Measurements from ENCODE around the gene COL8A2.

The COL8A2 gene

DNA sequence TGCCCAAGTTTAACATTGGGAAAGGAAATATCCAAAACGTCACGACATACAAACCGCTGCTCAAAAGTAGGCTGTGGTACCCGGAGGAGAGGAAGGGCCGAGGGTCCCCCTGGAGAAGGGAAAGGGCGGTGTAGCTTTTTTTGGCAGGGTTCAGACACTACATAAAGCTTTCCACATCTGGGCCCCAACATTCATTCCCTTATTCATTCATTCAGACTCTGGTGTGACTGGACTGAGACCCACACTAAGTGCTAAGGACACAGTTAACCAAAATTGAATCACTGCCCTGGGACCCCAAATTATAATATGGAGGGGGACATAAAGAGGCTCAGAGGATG lies 10.3 kb upstream of the COL8A2 start:
- DNase-seq: no peak

DNA sequence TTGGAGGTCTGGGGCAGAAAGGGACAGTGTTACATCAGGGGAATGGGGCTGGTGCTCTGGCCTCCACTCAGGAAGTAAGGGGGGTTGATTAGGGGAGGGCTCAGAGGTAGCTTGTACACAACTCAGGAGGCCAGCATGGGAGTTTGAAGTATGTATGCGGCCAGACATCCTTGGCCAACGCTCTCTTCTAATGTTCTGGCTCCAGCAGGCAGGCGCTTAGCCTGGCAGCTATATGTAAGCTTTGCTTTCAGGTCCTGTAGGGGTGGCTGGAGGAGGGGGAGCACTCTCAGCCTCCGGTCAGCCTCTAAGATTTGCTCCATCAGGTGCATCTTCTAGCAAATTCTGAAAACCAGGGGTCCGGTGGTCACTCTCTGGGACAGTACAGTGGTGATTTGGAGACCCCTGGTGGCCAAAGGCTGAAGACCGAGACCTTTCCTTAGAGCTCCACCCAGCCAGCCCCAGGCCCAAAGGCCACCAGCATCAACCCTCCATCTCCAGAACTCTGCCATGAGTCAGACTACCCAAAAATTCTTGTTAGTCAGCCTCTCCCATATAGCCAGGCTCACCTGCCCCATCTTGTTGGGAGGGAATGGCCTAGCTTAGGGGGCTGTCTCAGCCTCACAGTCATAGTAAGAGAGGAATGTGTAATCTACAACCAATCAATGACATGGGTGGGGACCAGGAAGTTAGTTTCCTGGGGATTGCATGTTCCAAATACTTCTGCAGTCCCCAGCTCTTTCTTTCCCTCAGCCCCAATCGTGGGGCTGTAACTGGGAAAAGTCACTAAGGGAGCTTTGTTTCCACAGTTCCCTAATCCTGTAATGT lies 9.7 kb upstream of the COL8A2 start:
- DNase-seq: peak; percentile 27

GRCh38 chr1:36134031-36134430 lies 9.0 kb upstream of the COL8A2 start:
- no peak for DNase-seq

- no peak for DNase-seq
These were observed 8.5 kb upstream of the COL8A2 start for GRCh38 chr1:36133484-36133883.

DNA sequence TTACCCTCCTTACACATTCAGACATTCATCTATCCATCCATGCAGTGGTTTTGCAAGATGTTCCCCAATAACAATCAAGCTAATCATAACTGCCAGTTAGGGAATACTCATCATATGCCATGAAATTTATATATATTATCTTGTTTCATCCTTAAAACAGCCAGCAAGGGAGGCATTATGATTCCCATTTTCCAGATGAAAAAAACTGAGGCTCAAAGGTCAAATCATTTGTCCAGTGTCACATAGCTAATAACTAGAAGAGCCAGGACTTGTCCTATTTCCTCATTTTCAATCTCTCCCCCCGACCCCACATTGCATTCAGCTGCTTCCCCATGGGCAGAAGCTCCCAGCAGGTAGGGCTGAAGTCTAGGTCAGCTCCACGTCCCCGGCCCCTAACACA lies 7.0 kb upstream of the COL8A2 start:
- no peak for DNase-seq

- DNase-seq: no peak
These were observed 3.8 kb upstream of the COL8A2 start for GRCh38 chr1:36128905-36129206.

DNA sequence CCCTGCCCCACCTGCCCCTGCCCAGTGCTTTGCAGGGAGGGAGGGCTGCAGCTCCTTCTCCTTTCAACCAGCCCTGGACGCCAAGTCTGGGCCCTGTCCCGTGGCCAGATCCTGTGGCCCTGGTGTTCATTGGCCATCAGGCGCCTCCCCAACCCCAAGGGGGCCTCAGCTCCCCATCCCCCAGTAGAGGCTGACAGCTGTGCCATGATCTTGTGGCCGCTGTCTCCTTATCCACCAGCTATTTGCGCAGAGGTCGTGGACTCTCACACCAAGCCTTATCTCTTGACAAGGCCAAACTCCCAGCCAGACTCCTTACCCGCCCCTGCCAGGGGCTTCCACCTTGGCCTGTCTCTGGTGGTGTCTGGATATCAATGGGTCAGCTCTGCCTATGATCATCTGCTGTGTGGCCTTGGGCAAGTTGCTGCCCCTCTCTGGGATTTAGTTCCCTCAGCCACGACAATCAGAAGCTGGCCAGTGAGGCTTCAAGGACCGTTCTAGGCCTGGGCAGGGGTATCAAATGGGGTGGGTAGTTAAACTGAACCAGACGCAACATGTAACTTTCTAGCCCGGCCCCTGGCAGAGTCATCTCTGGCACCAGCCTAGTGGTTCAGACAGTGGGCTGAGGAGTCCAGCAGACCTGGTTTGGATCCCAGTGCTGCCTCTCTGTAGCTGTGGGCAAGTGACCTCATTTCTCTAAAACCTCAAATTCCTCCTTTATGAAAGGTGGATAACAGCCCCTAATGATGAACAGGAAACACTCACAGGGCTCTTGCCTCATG lies 3.3 kb upstream of the COL8A2 start:
- DNase-seq: no peak

GRCh38 chr1:36126797-36127500 lies 1.9 kb upstream of the COL8A2 start:
- no peak for DNase-seq

GRCh38 chr1:36126005-36126716 lies 1.1 kb upstream of the COL8A2 start:
- DNase-seq: no peak

DNA sequence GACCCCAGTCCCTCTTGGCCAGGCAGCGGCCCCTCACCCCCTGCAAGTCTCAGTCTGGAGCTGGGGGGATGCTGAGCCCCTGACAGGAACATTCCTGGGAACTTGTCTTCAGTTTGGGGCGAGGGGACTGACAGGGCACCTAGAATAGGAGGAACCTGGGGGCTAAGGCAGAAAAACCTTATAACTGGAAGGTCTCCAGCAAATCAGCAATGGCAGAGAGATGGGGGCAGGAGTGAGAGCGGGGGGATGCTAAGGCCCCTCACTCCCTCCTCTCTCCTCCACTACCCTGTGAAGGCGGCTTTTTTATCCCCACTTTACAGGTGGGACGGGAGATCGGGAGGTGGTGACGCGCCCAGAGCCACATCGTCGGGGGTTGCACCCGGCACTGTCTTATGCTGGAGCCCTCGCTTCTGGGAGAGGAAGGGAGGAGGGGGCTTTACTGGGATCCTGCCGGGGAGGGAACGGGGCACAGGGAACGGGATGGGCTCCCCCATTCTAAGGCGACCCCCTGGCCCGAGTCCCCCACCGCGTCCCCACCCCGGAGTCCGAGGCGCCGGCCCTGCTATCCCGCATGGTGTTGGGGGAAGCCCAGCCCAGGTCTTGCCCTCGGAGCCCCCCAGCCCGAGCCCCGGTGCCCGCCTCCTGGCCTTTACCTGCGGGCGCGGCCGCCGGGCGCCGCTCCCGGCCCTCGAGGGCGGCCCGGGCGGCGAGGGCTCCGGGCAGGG lies 456 bp downstream of the COL8A2 start:
- no peak for DNase-seq

DNA sequence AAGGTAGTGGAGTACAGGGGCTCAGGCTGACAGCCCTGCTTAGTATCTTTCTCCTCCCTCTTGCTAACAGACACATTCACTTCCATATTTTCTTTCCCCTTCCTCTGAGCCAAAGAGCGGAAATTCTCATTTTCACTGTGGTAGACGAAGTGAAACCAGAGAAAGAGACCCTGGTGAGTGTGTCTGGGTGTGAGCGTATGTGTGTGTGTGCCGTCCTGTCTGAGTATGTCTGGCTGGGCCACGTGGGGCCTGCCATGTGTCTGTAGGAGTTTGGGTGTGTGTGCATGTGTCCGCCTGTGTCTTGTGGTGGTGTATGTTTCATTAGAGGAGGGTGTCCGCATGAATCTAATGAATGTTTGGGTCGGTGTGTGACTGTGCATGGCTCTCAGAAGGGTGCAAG lies 1.7 kb downstream of the COL8A2 start:
- DNase-seq: no peak

DNA sequence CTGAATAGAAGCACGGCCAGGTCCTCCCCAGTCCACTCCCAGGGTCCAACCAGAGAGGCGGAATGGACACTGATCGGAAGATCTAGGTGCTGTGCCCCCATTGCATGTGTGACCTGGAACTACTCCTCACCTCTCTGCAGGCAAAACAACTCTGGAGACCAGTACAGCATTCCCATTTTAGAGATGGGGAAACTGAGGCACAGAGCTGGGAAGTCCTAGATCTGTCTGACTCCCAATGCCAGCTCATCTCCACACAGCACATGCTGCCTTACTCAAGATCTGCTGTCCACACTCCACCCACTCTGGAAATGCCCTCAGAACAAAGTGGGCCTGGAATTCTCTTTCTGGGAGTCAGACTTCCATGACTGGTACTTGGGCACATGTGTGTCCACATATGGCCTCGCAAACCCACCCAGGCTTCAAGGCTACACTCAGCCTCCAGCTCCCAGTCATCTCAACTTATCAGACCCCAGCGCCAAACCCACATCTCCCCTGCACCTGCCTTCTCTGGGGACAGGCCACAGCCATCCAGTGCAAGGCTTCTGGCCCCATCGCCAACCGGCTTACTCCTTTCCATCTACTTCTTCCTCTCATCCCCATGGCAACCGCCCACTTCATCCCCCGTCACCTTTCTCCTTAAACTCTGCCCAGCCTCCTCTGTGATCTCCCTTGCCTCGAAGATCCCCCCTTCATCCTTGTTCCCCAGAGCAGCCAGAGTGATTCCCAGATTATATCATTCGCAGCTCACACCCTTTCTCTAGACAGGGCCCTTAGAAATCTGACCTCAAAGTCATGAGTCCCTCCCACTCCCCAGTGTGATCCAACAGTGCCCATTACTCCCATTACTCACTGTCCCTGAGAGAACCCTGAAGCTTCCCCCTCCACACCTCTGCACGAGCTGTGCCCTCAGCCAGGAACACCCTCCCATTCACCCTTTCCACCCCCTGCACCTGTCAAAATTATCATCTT lies 2.7 kb downstream of the COL8A2 start:
- no peak for DNase-seq

- DNase-seq: no peak
These were observed 5.6 kb downstream of the COL8A2 start for GRCh38 chr1:36119456-36119855.

DNA sequence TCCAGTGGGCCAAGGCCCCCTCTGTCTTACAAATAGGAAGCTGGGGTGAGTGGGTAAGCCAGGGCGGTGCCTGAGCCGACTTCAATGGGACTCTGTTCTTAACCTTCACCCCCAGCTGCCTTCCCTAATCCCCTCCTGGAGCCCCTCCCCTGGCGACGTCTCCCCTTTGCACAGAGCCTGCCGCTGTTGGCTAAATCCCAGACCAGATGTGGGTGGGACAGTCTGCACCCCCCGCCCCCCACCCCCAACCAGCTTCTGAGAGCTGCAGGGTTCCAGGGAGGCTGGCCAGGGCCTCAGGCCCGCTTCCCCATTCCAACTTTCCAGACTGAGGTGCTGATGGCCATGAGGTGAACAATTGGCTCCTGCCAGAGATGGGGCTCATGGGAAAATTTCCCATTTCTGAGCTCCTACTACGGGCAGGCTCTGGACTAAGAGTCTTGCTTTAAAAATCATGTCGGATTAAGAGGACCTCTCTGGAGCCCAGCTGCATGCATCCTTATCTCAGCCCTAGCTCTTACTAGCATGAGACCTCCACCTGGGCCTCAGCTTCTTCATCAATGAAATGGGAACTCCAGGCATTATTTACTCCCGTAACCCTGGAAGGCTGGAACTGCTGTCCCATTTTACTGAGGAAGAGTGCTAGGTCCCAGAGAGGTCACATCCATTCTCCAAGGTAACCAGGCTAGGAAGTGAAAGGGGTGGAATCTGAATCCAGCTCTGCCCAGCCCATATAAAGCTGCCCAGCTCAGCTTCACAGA lies 6.4 kb downstream of the COL8A2 start:
- no peak for DNase-seq

GRCh38 chr1:36116901-36117300 lies 8.1 kb downstream of the COL8A2 start:
- no peak for DNase-seq

GRCh38 chr1:36115931-36116330 lies 9.1 kb downstream of the COL8A2 start:
- DNase-seq: no peak

DNA sequence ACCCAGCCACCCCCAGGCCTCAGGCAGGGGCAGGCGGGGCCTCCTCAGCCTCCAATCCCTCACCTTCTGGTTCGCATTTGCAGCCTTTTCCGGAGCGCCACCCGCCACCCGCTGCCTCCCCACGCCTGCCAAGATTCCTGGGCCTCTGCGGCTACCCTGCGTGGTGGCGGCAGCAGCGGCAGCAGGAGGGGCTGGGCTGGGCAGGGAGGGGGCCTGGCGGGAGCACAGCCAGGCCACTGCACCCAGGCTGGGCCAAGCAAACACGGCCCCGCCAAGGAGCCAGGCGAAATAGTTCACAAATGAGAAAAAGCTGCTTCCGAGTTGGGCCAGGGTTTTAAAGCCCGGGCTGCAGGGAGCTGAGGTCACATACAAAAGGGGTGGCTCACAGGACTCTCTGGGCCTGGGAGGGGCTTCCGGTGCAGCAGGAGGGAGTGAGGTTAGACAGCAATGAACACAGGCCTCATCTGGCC lies 9.8 kb downstream of the COL8A2 start:
- no peak for DNase-seq

- DNase-seq: no peak
These were observed 10.7 kb downstream of the COL8A2 start for GRCh38 chr1:36114371-36114770.

DNA sequence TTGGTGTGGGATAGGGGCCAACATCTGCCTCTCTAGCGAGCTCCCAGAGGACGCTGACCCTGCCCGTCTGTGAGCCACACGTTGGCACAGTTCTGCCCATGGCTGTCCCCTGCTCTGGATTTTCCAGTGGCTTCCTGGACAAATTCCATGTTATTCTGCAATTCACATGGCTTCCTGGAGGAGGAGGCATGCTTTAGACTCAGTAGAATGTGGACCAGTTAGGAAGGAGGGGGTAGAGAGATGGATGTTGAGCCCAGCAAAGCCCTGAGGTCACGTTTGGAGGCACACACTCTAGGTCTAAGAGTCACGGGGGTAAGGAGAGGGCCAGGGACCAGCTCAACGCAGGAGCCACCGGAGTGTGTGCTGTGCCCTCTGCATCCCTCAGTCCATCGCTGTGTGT lies 12.2 kb downstream of the COL8A2 start:
- no peak for DNase-seq

- DNase-seq: no peak
These were observed 13.9 kb downstream of the COL8A2 start for GRCh38 chr1:36111151-36111550.

Measured in NCI-H1436 (cell line).